ENCODE data around the gene DNM2. TPM values are rescaled to one million over a fixed set of nuclear protein-coding genes. Genes with fewer than 3 reads are reported as not detected.
A peak's percentile ranks its signal among the peaks of the same experiment; 100 is the strongest.
"Not testable (repeated sequence)": the region's sequence is repeated elsewhere in the genome, so short reads cannot be mapped to it uniquely, and the experiment has no call there.

The DNM2 gene
- polyA plus RNA-seq, 4 donors: 145 to 248 (median 166) TPM

- WGBS, 3 donors: 80 to 82% (median 82%) methylated on average over 9 of the region's 9 CpGs
- Histone ChIP-seq H3K27ac (ENCODE audit: low read depth in 1 of 3, low read length in 2 of 3) (peak overlapping the region in 1 of 3 donors; percentile 14), H3K27me3 (ENCODE audit: control insufficient read depth in 3 of 3, insufficient read depth in 3 of 3, low read length in 3 of 3) (no peaks in the 10 kb centered on the region), H3K4me1 (ENCODE audit: control insufficient read depth in 3 of 3, insufficient read depth in 2 of 3, low read depth in 1 of 3, low read length in 2 of 3) (peaks cover 6 to 19% (median 14%) of the 10 kb centered on the region in 3 donors), H3K4me3 (ENCODE audit: low read depth in 1 of 3, low read length in 3 of 3) (no peak overlapping the region), H3K9me3 (ENCODE audit: control insufficient read depth in 2 of 2, insufficient read depth in 1 of 2, low read depth in 1 of 2, low read length in 1 of 2) (no peaks in the 10 kb centered on the region), H3K36me3 (ENCODE audit: control insufficient read depth in 3 of 3, insufficient read depth in 2 of 3, low read depth in 1 of 3, low read length in 3 of 3) (peaks cover 0 to 37% (median under 1%) of the 10 kb centered on the region in 3 donors)
- DNase-seq: no peak
- no peak for FAIRE-seq
Observed at GRCh38 chr19:10736916-10737551, 19.2 kb downstream of the DNM2 start.

- Histone ChIP-seq H3K27ac (ENCODE audit: low read depth in 1 of 3, low read length in 2 of 3) (peak overlapping the region in 2 of 3 donors; percentile 44 to 63), H3K36me3 (ENCODE audit: control insufficient read depth in 3 of 3, insufficient read depth in 2 of 3, low read depth in 1 of 3, low read length in 3 of 3) (peaks cover 0 to 43% (median 1%) of the 10 kb centered on the region in 3 donors), H3K27me3 (ENCODE audit: control insufficient read depth in 3 of 3, insufficient read depth in 3 of 3, low read length in 3 of 3) (no peaks in the 10 kb centered on the region), H3K4me1 (ENCODE audit: control insufficient read depth in 3 of 3, insufficient read depth in 2 of 3, low read depth in 1 of 3, low read length in 2 of 3) (peaks cover 12 to 26% (median 17%) of the 10 kb centered on the region in 3 donors), H3K9me3 (ENCODE audit: control insufficient read depth in 2 of 2, insufficient read depth in 1 of 2, low read depth in 1 of 2, low read length in 1 of 2) (no peaks in the 10 kb centered on the region), H3K4me3 (ENCODE audit: low read depth in 1 of 3, low read length in 3 of 3) (no peak overlapping the region)
- DNase-seq (peak in 1 of 2 donors; percentile 24), FAIRE-seq (no peak)
- 88 to 90% (median 90%) methylated on average over 9 of the region's 9 CpGs for WGBS, 3 donors
Observed at GRCh38 chr19:10737722-10738121, 19.8 kb downstream of the DNM2 start.

GRCh38 chr19:10740798-10741197 is 22.9 kb downstream of the DNM2 start:
- DNase-seq (peak; percentile 71 to 90), FAIRE-seq (peak; percentile 33)
- no peak overlapping the region for H3K4me3 ChIP-seq (ENCODE audit: low read depth in 1 of 3, low read length in 3 of 3)
- no peaks in the 10 kb centered on the region for H3K27me3 ChIP-seq (ENCODE audit: control insufficient read depth in 3 of 3, insufficient read depth in 3 of 3, low read length in 3 of 3)
- peaks cover 0 to 52% (median 1%) of the 10 kb centered on the region in 3 donors for H3K36me3 ChIP-seq (ENCODE audit: control insufficient read depth in 3 of 3, insufficient read depth in 2 of 3, low read depth in 1 of 3, low read length in 3 of 3)
- peak overlapping the region; percentile 90 to 93 (median 91) for H3K27ac ChIP-seq (ENCODE audit: low read depth in 1 of 3, low read length in 2 of 3)
- WGBS, 3 donors: 18 to 71% (median 34%) methylated on average over 3 of the region's 3 CpGs
- H3K4me1 ChIP-seq (ENCODE audit: control insufficient read depth in 3 of 3, insufficient read depth in 2 of 3, low read depth in 1 of 3, low read length in 2 of 3): peaks cover 12 to 42% (median 28%) of the 10 kb centered on the region in 3 donors
- H3K9me3 ChIP-seq (ENCODE audit: control insufficient read depth in 2 of 2, insufficient read depth in 1 of 2, low read depth in 1 of 2, low read length in 1 of 2): no peaks in the 10 kb centered on the region

- H3K4me1 ChIP-seq (ENCODE audit: control insufficient read depth in 3 of 3, insufficient read depth in 2 of 3, low read depth in 1 of 3, low read length in 2 of 3): peaks cover 12 to 47% (median 29%) of the 10 kb centered on the region in 3 donors
- 23 to 49% (median 30%) methylated on average over 4 of the region's 4 CpGs for WGBS, 3 donors
- DNase-seq (peak; percentile 42 to 92), FAIRE-seq (no peak)
- no peaks in the 10 kb centered on the region for H3K9me3 ChIP-seq (ENCODE audit: control insufficient read depth in 2 of 2, insufficient read depth in 1 of 2, low read depth in 1 of 2, low read length in 1 of 2)
- peak overlapping the region; percentile 24 to 95 (median 93) for H3K27ac ChIP-seq (ENCODE audit: low read depth in 1 of 3, low read length in 2 of 3)
- no peaks in the 10 kb centered on the region for H3K27me3 ChIP-seq (ENCODE audit: control insufficient read depth in 3 of 3, insufficient read depth in 3 of 3, low read length in 3 of 3)
- peaks cover 0 to 45% (median 1%) of the 10 kb centered on the region in 3 donors for H3K36me3 ChIP-seq (ENCODE audit: control insufficient read depth in 3 of 3, insufficient read depth in 2 of 3, low read depth in 1 of 3, low read length in 3 of 3)
- H3K4me3 ChIP-seq (ENCODE audit: low read depth in 1 of 3, low read length in 3 of 3): no peak overlapping the region
Observed at GRCh38 chr19:10742476-10742875, 24.6 kb downstream of the DNM2 start.

- no peaks in the 10 kb centered on the region for H3K27me3 ChIP-seq (ENCODE audit: control insufficient read depth in 3 of 3, insufficient read depth in 3 of 3, low read length in 3 of 3)
- no peaks in the 10 kb centered on the region for H3K9me3 ChIP-seq (ENCODE audit: control insufficient read depth in 2 of 2, insufficient read depth in 1 of 2, low read depth in 1 of 2, low read length in 1 of 2)
- peaks cover 7 to 53% (median 29%) of the 10 kb centered on the region in 3 donors for H3K4me1 ChIP-seq (ENCODE audit: control insufficient read depth in 3 of 3, insufficient read depth in 2 of 3, low read depth in 1 of 3, low read length in 2 of 3)
- FAIRE-seq (no peak), DNase-seq (peak in 1 of 2 donors; percentile 42)
- H3K27ac ChIP-seq (ENCODE audit: low read depth in 1 of 3, low read length in 2 of 3): peak overlapping the region; percentile 68 to 94 (median 82)
- H3K4me3 ChIP-seq (ENCODE audit: low read depth in 1 of 3, low read length in 3 of 3): no peak overlapping the region
- H3K36me3 ChIP-seq (ENCODE audit: control insufficient read depth in 3 of 3, insufficient read depth in 2 of 3, low read depth in 1 of 3, low read length in 3 of 3): peaks cover 0 to 53% (median 1%) of the 10 kb centered on the region in 3 donors
- WGBS, 3 donors: 28 to 52% (median 38%) methylated on average over 11 of the region's 11 CpGs
Observed at GRCh38 chr19:10744253-10744798, 26.4 kb downstream of the DNM2 start.

- WGBS, 3 donors: 24 to 50% (median 37%) methylated on average over 12 of the region's 12 CpGs
- Histone ChIP-seq H3K9me3 (ENCODE audit: control insufficient read depth in 2 of 2, insufficient read depth in 1 of 2, low read depth in 1 of 2, low read length in 1 of 2) (no peaks in the 10 kb centered on the region), H3K4me3 (ENCODE audit: low read depth in 1 of 3, low read length in 3 of 3) (no peak overlapping the region), H3K27ac (ENCODE audit: low read depth in 1 of 3, low read length in 2 of 3) (peak overlapping the region; percentile 68 to 94 (median 82)), H3K36me3 (ENCODE audit: control insufficient read depth in 3 of 3, insufficient read depth in 2 of 3, low read depth in 1 of 3, low read length in 3 of 3) (peaks cover 0 to 53% (median 1%) of the 10 kb centered on the region in 3 donors), H3K27me3 (ENCODE audit: control insufficient read depth in 3 of 3, insufficient read depth in 3 of 3, low read length in 3 of 3) (no peaks in the 10 kb centered on the region), H3K4me1 (ENCODE audit: control insufficient read depth in 3 of 3, insufficient read depth in 2 of 3, low read depth in 1 of 3, low read length in 2 of 3) (peaks cover 7 to 56% (median 26%) of the 10 kb centered on the region in 3 donors)
- DNase-seq (peak; percentile 39 to 74), FAIRE-seq (no peak)
Observed at GRCh38 chr19:10744801-10745293, 27.0 kb downstream of the DNM2 start.

- peaks cover 0 to 57% (median 1%) of the 10 kb centered on the region in 3 donors for H3K36me3 ChIP-seq (ENCODE audit: control insufficient read depth in 3 of 3, insufficient read depth in 2 of 3, low read depth in 1 of 3, low read length in 3 of 3)
- H3K27ac ChIP-seq (ENCODE audit: low read depth in 1 of 3, low read length in 2 of 3): peak overlapping the region in 1 of 3 donors; percentile 94
- not testable (repeated sequence) for H3K9me3 ChIP-seq (ENCODE audit: control insufficient read depth in 2 of 2, insufficient read depth in 1 of 2, low read depth in 1 of 2, low read length in 1 of 2); H3K27me3 ChIP-seq (ENCODE audit: control insufficient read depth in 3 of 3, insufficient read depth in 3 of 3, low read length in 3 of 3); DNase-seq; H3K4me3 ChIP-seq (ENCODE audit: low read depth in 1 of 3, low read length in 3 of 3); FAIRE-seq
- WGBS, 3 donors: 49 to 87% (median 75%) methylated on average over 8 of the region's 8 CpGs
- H3K4me1 ChIP-seq (ENCODE audit: control insufficient read depth in 3 of 3, insufficient read depth in 2 of 3, low read depth in 1 of 3, low read length in 2 of 3): peaks cover 7 to 57% (median 30%) of the 10 kb centered on the region in 3 donors
Observed at GRCh38 chr19:10746437-10746836, 28.6 kb downstream of the DNM2 start.

GRCh38 chr19:10747271-10747670 is 29.4 kb downstream of the DNM2 start:
- H3K27ac ChIP-seq (ENCODE audit: low read depth in 1 of 3, low read length in 2 of 3): peak overlapping the region in 2 of 3 donors; percentile 93 to 98
- peak in 1 of 2 donors; percentile 95 for DNase-seq
- H3K27me3 ChIP-seq (ENCODE audit: control insufficient read depth in 3 of 3, insufficient read depth in 3 of 3, low read length in 3 of 3): no peaks in the 10 kb centered on the region
- H3K9me3 ChIP-seq (ENCODE audit: control insufficient read depth in 2 of 2, insufficient read depth in 1 of 2, low read depth in 1 of 2, low read length in 1 of 2): no peaks in the 10 kb centered on the region
- peaks cover 3 to 51% (median 30%) of the 10 kb centered on the region in 3 donors for H3K4me1 ChIP-seq (ENCODE audit: control insufficient read depth in 3 of 3, insufficient read depth in 2 of 3, low read depth in 1 of 3, low read length in 2 of 3)
- no peak overlapping the region for H3K4me3 ChIP-seq (ENCODE audit: low read depth in 1 of 3, low read length in 3 of 3)
- 13 to 53% (median 36%) methylated on average over 6 of the region's 6 CpGs for WGBS, 3 donors
- no peak for FAIRE-seq
- peaks cover 0 to 56% (median 0%) of the 10 kb centered on the region in 3 donors for H3K36me3 ChIP-seq (ENCODE audit: control insufficient read depth in 3 of 3, insufficient read depth in 2 of 3, low read depth in 1 of 3, low read length in 3 of 3)

Data from small intestine (tissue), 7 donors.